Smooth muscle cell of the brain vasculature (primary cell): ENCODE data around the gene STK33.

ENCODE experiments used
- DNase-seq: peaks from one replicate; pipeline ENCODE4 v3.0.0-alpha.2; 2012; ENCODE audit warnings: low read depth, low spot score

The STK33 gene

GRCh38 chr11:8356216-8356615 is 237.8 kb downstream of the STK33 start:
- no peak for DNase-seq

- no peak for DNase-seq
Measured at GRCh38 chr11:8355416-8355742, 238.6 kb downstream of the STK33 start.

- DNase-seq: no peak
Measured at GRCh38 chr11:8354622-8355415, 239.2 kb downstream of the STK33 start.

- DNase-seq: no peak
Measured at GRCh38 chr11:8352876-8353505, 241.0 kb downstream of the STK33 start.

- no peak for DNase-seq
Measured at GRCh38 chr11:8352103-8352875, 241.7 kb downstream of the STK33 start.

- no peak for DNase-seq
Measured at GRCh38 chr11:8351223-8351622, 242.8 kb downstream of the STK33 start.

GRCh38 chr11:8347978-8348377 is 246.1 kb downstream of the STK33 start:
- DNase-seq: no peak

- no peak for DNase-seq
Measured at GRCh38 chr11:8346157-8346755, 247.8 kb downstream of the STK33 start.

- DNase-seq: no peak
Measured at GRCh38 chr11:8345179-8345578, 248.8 kb downstream of the STK33 start.

GRCh38 chr11:8344346-8344745 is 249.7 kb downstream of the STK33 start:
- DNase-seq: no peak

- no peak for DNase-seq
Measured at GRCh38 chr11:8342821-8343681, 251.0 kb downstream of the STK33 start.

- DNase-seq: no peak
Measured at GRCh38 chr11:8341996-8342395, 252.0 kb downstream of the STK33 start.
